HG03469 (cell line): ENCODE data around the gene MAP2K3.
A peak's percentile ranks its signal among the peaks of the same experiment; 100 is the strongest.
"Not testable (repeated sequence)": the region's sequence is repeated elsewhere in the genome, so short reads cannot be mapped to it uniquely, and the experiment has no call there.

Experiments used
- ATAC-seq: cut with Tn5 transposase; IDR thresholded peaks from one replicate; pipeline ENCODE4 v1.9.1; 2021; ENCODE audit warnings: mild to moderate bottlenecking, moderate library complexity, moderate number of reproducible peaks; ENCODE audit not compliant: unreplicated experiment

Gene MAP2K3

DNA sequence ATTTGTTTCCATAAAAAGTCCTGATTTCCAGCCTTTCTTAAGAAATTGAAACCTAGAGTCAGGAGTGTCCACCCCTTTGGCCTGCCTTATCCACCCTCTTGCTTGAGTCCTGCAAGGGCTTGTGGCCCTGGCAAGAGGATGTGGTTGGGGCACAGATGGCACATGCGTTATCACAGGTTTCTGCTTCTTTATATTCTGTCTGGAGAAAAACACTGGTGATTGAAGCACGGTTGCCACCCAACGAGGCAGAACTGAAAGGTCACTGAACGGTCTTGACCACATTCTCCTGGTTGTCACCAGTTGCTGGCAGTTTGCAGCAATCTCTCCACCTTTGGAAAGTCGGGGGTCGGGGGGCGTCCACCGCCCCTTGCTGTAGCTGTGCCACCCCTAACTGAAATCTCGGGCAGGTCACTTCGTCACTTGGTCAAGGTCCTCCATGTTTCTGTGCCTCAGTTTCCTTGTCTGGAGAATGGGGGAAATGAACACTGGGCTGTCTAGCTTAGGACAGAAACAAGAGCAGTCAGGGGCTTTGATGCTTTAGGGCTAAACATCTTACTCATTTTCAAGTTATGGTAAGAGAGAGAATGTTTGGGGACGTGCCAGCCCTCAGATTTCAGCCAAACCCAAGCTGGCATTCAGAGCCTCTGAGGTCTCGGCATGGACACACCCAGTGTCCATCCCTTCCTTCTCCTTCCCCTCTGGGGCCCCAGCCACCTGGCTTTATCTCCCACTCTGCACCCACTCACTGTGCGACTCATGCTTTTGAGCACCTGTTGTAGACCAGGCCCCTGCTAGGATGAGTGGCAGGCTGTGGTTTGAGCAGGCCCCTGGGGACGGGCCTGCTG lies 63.8 kb downstream of the MAP2K3 start:
- peak; percentile 40 for ATAC-seq

- ATAC-seq, result not testable (repeated sequence)
Measured at GRCh38 chr17:21348926-21349261, 64.4 kb downstream of the MAP2K3 start.

- ATAC-seq, result not testable (repeated sequence)
Measured at GRCh38 chr17:21349358-21350050, 65.0 kb downstream of the MAP2K3 start.

- not testable (repeated sequence) for ATAC-seq
Measured at GRCh38 chr17:21350495-21350894, 66.0 kb downstream of the MAP2K3 start.

- no peak for ATAC-seq
Measured at GRCh38 chr17:21351366-21352065, 67.0 kb downstream of the MAP2K3 start.

- ATAC-seq, result no peak
Measured at GRCh38 chr17:21352221-21352980, 67.9 kb downstream of the MAP2K3 start.

GRCh38 chr17:21352981-21353265 lies 68.4 kb downstream of the MAP2K3 start:
- no peak for ATAC-seq

DNA sequence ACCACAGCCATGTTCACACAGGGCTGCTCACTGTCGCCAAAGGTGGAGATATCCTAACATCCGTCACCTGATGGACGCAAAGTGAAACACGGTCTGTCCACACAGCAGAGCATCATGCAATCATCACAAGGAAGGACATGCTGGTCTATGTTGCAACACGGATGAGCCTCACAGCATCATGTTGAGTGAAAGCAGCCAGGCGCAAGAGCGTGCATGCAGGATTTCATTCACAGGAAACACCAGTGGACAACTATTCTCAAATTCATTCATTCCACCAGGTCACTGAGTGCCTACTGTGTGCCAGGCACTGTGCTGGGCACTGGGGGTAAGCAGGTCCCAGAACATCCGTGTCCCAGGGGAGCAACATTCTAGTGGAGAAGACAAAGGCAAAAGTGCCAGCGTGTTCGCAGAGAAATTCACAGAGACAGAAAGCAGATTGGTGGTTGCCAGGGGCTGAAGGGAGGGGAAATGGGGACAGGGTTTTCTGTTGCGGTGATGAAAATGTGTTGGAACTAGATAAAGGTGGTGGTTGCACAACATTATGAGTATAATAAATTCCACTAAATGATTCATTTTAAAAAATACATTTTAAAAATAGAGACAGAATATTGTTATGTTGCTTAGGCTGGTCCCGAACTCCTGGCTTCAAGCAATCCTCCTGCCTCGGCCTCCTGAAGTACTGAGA lies 69.0 kb downstream of the MAP2K3 start:
- no peak for ATAC-seq

DNA sequence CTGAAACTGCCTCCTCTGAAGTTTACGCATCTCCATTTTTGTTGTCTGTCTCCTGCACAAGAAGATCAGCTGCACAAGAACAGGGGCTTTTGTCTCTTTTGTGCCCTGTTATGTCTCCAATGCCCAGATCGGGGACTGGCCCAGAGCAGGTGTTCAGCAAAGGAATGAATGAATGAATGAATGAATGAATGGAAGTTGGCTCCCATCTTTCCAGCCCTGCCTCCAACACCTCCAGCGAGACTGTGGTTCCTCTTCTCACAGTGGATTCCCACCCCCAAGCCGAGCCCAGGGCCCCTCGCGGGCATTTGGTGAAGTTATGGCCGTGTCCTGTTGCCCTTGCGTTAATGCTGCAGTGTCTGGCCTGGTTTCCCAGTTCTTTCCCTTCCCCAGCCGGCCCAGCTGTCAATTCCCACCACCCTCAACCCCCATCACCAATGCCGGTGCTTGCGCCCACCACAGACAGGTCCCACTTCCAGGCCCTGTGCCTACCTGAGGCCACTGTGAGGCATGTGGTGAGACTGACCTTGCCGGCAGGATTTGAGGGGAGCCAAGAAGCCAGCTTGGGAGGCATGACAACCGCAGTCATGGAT lies 70.4 kb downstream of the MAP2K3 start:
- no peak for ATAC-seq

DNA sequence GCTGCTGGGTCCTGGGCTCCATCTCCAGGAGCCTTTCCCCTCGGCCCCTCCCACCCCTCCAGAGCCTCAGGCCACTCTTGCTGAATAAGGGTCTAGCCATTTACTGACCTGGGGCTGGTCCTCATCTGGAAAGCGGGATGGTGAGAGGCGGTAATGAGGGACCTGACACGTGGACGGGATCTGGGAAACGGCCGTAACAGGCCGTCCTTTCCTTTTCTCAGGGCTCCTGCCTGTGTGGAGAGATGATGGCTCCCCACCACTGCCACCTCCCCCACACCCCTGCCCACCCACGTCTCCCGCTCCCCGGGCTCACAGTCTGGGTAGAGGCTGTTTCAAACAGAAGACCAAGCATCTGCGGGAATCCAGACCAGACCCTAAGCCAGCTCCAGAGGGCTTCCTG lies 71.1 kb downstream of the MAP2K3 start:
- no peak for ATAC-seq

DNA sequence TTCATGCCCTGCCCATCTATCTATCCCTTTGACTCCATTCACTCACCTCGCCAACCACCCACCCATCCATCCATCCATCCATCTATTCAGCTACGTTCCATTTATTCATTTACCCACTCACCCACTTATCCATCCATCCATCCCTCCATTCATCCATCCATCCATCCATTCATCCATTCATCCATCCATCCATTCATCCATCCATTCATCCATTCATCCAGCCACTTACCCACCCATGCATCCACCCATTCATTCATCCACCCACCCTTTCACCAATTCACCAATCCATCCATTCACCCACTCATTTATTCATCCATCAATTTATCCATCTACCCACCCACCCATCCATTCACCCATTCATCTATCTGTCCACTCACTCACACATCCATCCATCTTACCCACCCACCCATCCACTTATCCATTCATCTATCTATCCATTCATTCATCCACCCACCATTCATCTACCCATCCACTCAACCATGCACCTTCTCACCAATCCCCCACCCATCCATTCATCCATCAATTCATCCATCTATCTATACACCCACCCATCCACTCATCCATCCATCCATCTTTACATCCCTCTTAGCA lies 72.1 kb downstream of the MAP2K3 start:
- no peak for ATAC-seq

DNA sequence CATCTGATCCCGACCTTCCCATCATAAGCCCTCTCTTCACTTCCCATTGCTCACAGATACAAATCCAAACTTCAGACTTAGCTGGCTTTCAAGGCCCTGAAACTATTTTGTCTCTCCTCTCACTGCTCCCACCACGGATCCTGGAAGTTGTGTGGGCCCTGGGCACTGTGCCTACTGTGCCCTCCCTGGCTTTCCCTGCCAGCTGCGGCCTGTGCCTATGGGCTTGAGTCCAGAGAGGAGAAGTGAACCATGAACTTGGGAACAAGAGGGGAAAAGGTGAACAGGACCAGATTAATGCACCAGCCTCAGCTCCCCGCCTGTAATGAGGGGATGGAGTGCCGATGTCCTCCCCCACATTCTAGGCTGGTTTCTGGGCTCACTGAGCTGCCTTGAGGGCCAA lies 72.8 kb downstream of the MAP2K3 start:
- no peak for ATAC-seq

- ATAC-seq, result no peak
Measured at GRCh38 chr17:21357696-21358656, 73.5 kb downstream of the MAP2K3 start.

DNA sequence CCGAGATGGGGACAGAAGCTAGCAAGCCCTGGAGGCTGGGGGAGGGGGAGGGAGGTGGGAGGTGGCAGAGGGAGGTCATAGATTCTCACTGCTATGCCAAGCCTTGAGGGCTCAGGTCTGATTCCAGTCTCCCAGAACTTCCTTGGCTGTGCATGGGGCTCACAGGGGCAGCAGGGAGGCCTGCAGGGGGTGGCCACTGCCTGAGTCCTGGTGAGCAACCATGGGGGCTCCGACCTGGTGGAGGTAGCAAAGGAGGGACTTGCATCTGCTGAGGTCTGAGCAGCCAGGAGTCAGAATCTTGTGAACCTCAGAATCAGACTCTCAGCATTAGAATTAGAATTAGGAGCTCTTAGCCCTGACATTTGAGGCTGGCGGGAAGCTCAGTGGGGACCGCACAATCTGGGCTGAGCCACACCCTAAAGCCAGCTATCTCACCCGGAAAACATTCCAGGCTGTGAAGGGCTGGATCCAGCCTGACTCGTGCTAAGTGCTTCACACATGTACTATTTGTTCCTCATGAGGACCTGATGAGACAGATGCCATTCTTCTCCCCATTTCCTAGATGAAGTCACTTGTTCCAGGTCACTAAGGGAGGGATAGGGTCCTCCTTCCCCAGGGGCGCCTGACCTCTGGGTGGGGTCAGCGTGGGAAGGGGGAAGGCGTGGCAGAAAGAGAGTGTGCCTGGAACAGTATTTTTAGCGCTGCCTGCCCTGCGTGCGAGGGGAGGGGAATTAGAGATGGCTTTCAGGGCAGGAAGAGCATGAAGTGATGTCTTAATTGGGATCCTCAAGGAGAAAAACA lies 74.4 kb downstream of the MAP2K3 start:
- no peak for ATAC-seq

DNA sequence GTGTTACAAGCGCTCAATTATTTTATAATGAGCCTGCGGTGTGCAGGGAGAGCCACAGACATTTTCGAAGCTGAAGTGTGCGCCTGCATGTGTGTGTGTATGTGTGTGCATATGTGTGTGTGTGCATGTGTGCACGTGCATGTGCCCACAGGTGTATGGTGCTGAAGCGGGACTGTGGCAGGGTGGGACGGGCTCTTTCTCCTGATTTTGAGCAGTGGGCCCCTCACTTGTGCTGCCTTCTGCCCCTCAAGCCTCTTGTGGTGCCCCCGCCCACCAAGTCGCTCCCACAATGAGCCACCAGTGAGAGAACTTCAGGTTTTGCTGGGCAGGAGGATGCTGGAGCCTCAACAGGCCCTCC lies 75.0 kb downstream of the MAP2K3 start:
- ATAC-seq, result no peak

DNA sequence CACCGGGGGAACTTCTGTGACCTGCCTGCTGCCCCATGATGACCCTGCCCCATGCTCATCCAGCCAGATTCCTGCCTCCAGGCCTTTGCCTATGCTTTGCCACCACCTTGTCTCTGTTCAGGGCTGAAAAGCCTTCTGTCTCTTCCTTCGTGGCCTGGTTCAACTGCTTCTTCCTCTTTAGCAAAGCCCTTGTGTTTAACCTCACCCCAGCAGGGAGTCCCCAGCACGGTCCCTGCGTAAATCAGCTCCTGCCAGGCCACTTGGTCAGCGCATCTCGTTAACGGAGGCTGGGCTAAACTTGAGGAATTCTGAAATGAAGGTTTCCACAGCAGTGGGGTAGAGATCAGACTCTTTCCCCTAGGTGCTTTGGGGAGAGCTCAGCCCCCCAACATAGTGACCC lies 75.5 kb downstream of the MAP2K3 start:
- ATAC-seq, result no peak

DNA sequence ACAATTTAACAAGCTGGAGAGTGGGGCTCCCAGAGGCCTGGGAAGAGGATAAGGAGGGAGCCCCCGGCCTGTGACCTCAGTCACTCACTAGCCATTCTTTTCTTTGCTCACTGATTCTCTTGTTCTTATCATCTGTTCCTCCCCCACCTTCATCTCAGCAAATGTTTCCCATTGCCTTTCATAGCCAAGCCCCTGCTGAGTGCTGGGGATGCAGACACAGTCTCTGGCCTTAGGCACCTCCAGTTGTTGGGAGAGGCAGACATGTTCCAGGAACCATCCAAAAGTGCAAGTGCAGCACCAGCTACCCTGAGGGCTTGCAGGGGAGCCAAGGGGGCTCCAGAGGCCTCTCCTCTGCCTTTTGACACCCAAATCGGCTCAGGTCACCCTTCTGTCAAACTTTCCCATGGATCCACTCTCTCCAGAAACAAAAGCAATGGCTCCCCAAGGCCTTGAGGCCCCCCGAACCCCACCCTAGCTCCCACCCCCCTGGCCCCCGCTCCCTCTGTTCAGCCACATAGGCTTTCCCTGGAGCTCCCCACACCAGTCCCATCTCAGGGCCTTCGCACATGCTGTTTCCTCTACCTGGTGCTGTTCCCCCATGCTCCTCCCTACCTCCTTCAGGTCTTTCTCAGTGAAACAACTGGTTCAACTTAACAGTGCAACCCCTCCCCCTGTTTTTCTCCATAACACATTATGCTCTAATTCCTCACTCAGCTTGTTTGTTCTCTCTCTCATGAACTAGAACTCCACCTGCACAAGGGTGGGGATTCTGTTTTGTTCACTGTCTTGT lies 76.7 kb downstream of the MAP2K3 start:
- ATAC-seq, result no peak
